Caco-2 (cell line): ENCODE measurements around the gene MED4. TPM values are rescaled to one million over a fixed set of nuclear protein-coding genes. Genes with fewer than 3 reads are reported as not detected.

ENCODE experiments used
- BruUV-seq: library from RNA; stranded (reverse); fragments of 400-500 nt; replicated peaks from 2 replicates; lab custom pipeline; 2021; lab: Mats Ljungman, UMichigan
- CTCF ChIA-PET: fragments of 300-600 bp; sonication (Branson Sonifier 250); formaldehyde crosslinking; loops from one replicate; lab custom pipeline; 2022; ENCODE audit warnings: antibody characterized with exemption; lab: Charles Lee
- POLR2A ChIA-PET: fragments of 300-600 bp; sonication (Branson Sonifier 250); formaldehyde crosslinking; loops from one replicate; lab custom pipeline; 2022; ENCODE audit warnings: antibody characterized with exemption; lab: Charles Lee
- DNase-seq, 2 experiments: peaks; one replicate each; pipeline versions ENCODE4 v3.0.0 to v3.0.0-alpha.2; 2020 to 2022
- H3K27me3 ChIP-seq: replicated peaks from 2 replicates; pipeline ENCODE4 v1.6.0; 2011; ENCODE audit warnings: low read length; ENCODE audit not compliant: control insufficient read depth, insufficient read depth
- H3K36me3 ChIP-seq: 2 replicates; pipeline ENCODE4 v1.5.1; 2011; ENCODE audit warnings: low read length; ENCODE audit not compliant: control insufficient read depth, insufficient read depth
- H3K4me1 ChIP-seq: fragments of 250-450 bp; sonication (Bioruptor Pico); 2 replicates; pipeline ENCODE4 v1.5.1; 2020; ENCODE audit warnings: mild to moderate bottlenecking
- H3K4me3 ChIP-seq: 2 replicates; pipeline ENCODE4 v1.5.1; 2011; ENCODE audit warnings: low read depth, mild to moderate bottlenecking, control low read depth, low read length
- H3K9me3 ChIP-seq: fragments of 250-450 bp; sonication (Bioruptor Pico); 2 replicates; pipeline ENCODE4 v1.5.1; 2020; ENCODE audit warnings: mild to moderate bottlenecking, moderate library complexity
- H3K27ac Mint-ChIP-seq: one replicate; pipeline ENCODE4 v1.8.0; 2022; ENCODE audit warnings: mixed read lengths; ENCODE audit not compliant: unreplicated experiment
- H3K27me3 Mint-ChIP-seq: one replicate; pipeline ENCODE4 v1.8.0; 2022; ENCODE audit warnings: mixed read lengths; ENCODE audit not compliant: insufficient read depth, unreplicated experiment
- H3K36me3 Mint-ChIP-seq: one replicate; pipeline ENCODE4 v1.8.0; 2022; ENCODE audit warnings: mild to moderate bottlenecking, mixed read lengths; ENCODE audit not compliant: insufficient read depth, unreplicated experiment
- H3K4me1 Mint-ChIP-seq: one replicate; pipeline ENCODE4 v1.8.0; 2022; ENCODE audit warnings: low read depth, mixed read lengths; ENCODE audit not compliant: unreplicated experiment
- H3K4me3 Mint-ChIP-seq: one replicate; pipeline ENCODE4 v1.8.0; 2022; ENCODE audit warnings: mild to moderate bottlenecking, moderate library complexity, mixed read lengths; ENCODE audit not compliant: unreplicated experiment
- H3K9me3 Mint-ChIP-seq: one replicate; pipeline ENCODE4 v1.8.0; 2022; ENCODE audit warnings: mixed read lengths; ENCODE audit not compliant: unreplicated experiment
- intact Hi-C: fragments of 100-400 bp; cut with micrococcal nuclease; formaldehyde crosslinking; loops from one replicate; pipeline ENCODE4 v1.10.0; 2022; ENCODE audit not compliant: unreplicated experiment
- total RNA-seq: library from RNA; stranded (reverse); gene quantifications from 2 replicates; pipeline ENCODE4 v1.2.3, GENCODE V29; 2022
- TF ChIP-seq, protein P1 (sequence below), 2 experiments: fragments of 200-600 bp in 1 of 2; IDR thresholded peaks; 1 replicate in 1 of 2; 2 replicates in 1 of 2; pipeline versions ENCODE4 v1.5.1 to v1.8.0; 2011 to 2022; ENCODE audit warnings: antibody characterized with exemption in 1 of 2, control low read depth in 1 of 2, inconsistent platforms in 1 of 2, low read depth in 1 of 2, low read length in 1 of 2, mild to moderate bottlenecking in 1 of 2, moderate library complexity in 1 of 2; ENCODE audit not compliant: insufficient read depth in 1 of 2, severe bottlenecking in 1 of 2, unreplicated experiment in 1 of 2

Gene MED4
- total RNA-seq, 1 experiment from 2014 or later, result 56.8 TPM

DNA sequence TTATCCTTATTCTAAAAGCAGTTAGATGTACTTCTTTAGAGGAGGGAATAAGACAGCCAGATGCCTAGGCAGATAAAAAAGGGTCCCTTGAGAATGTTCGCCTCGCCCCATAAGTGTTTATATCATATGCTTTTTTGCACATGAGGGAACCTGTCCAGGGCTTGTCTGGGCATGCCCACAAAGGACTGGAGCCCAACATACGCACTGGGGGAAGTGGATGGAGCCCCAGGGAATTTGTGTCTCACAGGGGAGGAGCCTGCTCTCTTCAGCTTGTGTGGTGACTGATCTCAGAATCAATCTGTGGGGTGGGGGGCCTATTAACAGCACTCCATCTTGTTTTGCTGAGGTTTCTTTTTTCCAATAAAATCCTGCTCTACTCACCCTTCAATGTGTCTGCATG lies 22.6 kb downstream of the MED4 start:
- Mint-ChIP-seq H3K27ac (no peak overlapping the region), H3K4me3 (no peak overlapping the region), H3K4me1 (no peaks in the 10 kb centered on the region), H3K9me3 (peaks cover 26% of the 10 kb centered on the region), H3K36me3 (peaks cover 88% of the 10 kb centered on the region), H3K27me3 (no peaks in the 10 kb centered on the region)
- Histone ChIP-seq H3K27me3 (no peaks in the 10 kb centered on the region), H3K4me1 (no peaks in the 10 kb centered on the region), H3K9me3 (peaks cover 34% of the 10 kb centered on the region), H3K4me3 (no peak overlapping the region), H3K36me3 (peaks cover 19% of the 10 kb centered on the region)
- TF ChIP-seq, protein P1, sequence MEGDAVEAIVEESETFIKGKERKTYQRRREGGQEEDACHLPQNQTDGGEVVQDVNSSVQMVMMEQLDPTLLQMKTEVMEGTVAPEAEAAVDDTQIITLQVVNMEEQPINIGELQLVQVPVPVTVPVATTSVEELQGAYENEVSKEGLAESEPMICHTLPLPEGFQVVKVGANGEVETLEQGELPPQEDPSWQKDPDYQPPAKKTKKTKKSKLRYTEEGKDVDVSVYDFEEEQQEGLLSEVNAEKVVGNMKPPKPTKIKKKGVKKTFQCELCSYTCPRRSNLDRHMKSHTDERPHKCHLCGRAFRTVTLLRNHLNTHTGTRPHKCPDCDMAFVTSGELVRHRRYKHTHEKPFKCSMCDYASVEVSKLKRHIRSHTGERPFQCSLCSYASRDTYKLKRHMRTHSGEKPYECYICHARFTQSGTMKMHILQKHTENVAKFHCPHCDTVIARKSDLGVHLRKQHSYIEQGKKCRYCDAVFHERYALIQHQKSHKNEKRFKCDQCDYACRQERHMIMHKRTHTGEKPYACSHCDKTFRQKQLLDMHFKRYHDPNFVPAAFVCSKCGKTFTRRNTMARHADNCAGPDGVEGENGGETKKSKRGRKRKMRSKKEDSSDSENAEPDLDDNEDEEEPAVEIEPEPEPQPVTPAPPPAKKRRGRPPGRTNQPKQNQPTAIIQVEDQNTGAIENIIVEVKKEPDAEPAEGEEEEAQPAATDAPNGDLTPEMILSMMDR (IDR thresholded peaks at IDR 0.05; ENCODE audit: insufficient read depth in 1 of 2, low read depth in 1 of 2, low read length in 1 of 2, severe bottlenecking in 1 of 2, unreplicated experiment in 1 of 2), result no peak
- no peak for DNase-seq
- ChIA-PET POLR2A (no interaction called here), CTCF (no interaction called here)
- intact Hi-C loops, result no loop called here
- no TSS peak for BruUV-seq

DNA sequence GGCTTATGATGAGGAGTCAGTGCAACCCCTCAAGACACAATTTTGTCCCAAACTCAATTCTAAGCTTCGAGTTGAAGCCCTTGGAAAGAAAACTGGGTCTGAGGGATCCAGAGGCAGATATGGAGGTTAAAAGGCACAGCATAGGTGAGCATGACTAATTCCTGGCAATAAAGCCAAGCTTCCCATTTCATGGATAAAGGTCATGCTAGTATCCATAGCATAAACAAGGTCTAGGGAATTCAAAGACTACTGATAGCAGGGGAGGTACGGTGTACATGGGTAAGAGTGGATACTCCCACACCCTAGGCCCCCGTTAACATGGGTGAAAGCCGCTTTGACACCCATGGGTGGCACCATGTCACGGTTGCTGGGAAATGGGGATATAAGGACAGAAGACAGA lies 24.0 kb downstream of the MED4 start:
- ChIA-PET CTCF (no interaction called here), POLR2A (no interaction called here)
- peaks cover 21% of the 10 kb centered on the region for H3K36me3 ChIP-seq
- H3K4me3 Mint-ChIP-seq, result no peak overlapping the region
- peaks cover 29% of the 10 kb centered on the region for H3K9me3 ChIP-seq
- no peaks in the 10 kb centered on the region for H3K27me3 ChIP-seq
- DNase-seq, result no peak
- H3K36me3 Mint-ChIP-seq, result peaks cover 90% of the 10 kb centered on the region
- no peak overlapping the region for H3K4me3 ChIP-seq
- no peaks in the 10 kb centered on the region for H3K27me3 Mint-ChIP-seq
- no peak overlapping the region for H3K27ac Mint-ChIP-seq
- intact Hi-C loops, result no loop called here
- H3K4me1 Mint-ChIP-seq, result no peaks in the 10 kb centered on the region
- BruUV-seq, result no TSS peak
- TF ChIP-seq, protein P1 (IDR thresholded peaks at IDR 0.05; ENCODE audit: insufficient read depth in 1 of 2, low read depth in 1 of 2, low read length in 1 of 2, severe bottlenecking in 1 of 2, unreplicated experiment in 1 of 2), result no peak
- peaks cover 26% of the 10 kb centered on the region for H3K9me3 Mint-ChIP-seq
- H3K4me1 ChIP-seq, result no peaks in the 10 kb centered on the region

- ChIA-PET CTCF (interaction anchor here (1.0 kb wide), 1 partner anchor 163 kb away, joined by 3 read pairs; the partner anchor contains the start of gene ITM2B), POLR2A (no interaction called here)
- no TSS peak for BruUV-seq
- Histone ChIP-seq H3K9me3 (peaks cover 29% of the 10 kb centered on the region), H3K27me3 (no peaks in the 10 kb centered on the region), H3K36me3 (peaks cover 21% of the 10 kb centered on the region), H3K4me1 (no peaks in the 10 kb centered on the region), H3K4me3 (no peak overlapping the region)
- Mint-ChIP-seq H3K4me3 (no peak overlapping the region), H3K9me3 (peaks cover 26% of the 10 kb centered on the region), H3K27ac (no peak overlapping the region), H3K4me1 (no peaks in the 10 kb centered on the region), H3K27me3 (no peaks in the 10 kb centered on the region), H3K36me3 (peaks cover 88% of the 10 kb centered on the region)
- no peak for DNase-seq
- TF ChIP-seq, protein P1 (IDR thresholded peaks at IDR 0.05; ENCODE audit: insufficient read depth in 1 of 2, low read depth in 1 of 2, low read length in 1 of 2, severe bottlenecking in 1 of 2, unreplicated experiment in 1 of 2), result no peak
- intact Hi-C loops, result no loop called here
Observed at GRCh38 chr13:48069573-48069972, 25.3 kb downstream of the MED4 start.
